SU-DHL-6 (cell line): Measurements from ENCODE around the gene KCNN2.

ENCODE experiments used
- CTCF ChIP-seq: fragments of 200-600 bp; sonication (generic); IDR thresholded peaks from one replicate; pipeline ENCODE4 v1.5.1; 2017; ENCODE audit warnings: antibody characterized with exemption, mild to moderate bottlenecking, low read length, moderate library complexity; ENCODE audit not compliant: insufficient read depth, poor library complexity, severe bottlenecking
- EZH2phosphoT487 ChIP-seq: fragments of 200-600 bp; sonication (generic), shearing (Covaris generic); conservative IDR thresholded peaks from 2 replicates; pipeline ENCODE4 v1.6.1; 2018; ENCODE audit warnings: mild to moderate bottlenecking, antibody characterized with exemption, low read length, moderate library complexity, mixed read lengths

- TF ChIP-seq CTCF (no peak), EZH2phosphoT487 (no peak)
Measured at GRCh38 chr5:114390431-114390830, 28.6 kb downstream of the KCNN2 start.
